ENCODE measurements around the gene TMEM167B.
A peak's percentile ranks its signal among the peaks of the same experiment; 100 is the strongest.

The TMEM167B gene

GRCh38 chr1:109083923-109084322, 6.6 kb upstream of the TMEM167B start:
- TF ChIP-seq CTCF (IDR thresholded peaks at IDR 0.05), result no peak
- H3K36me3 ChIP-seq, result no peaks in the 10 kb centered on the region
- no peak for DNase-seq
- no peaks in the 10 kb centered on the region for H3K9me3 ChIP-seq
- H3K27me3 ChIP-seq, result no peaks in the 10 kb centered on the region
- no peak overlapping the region for H3K4me3 ChIP-seq
- no peak overlapping the region for H3K27ac ChIP-seq
- H3K4me1 ChIP-seq, result no peaks in the 10 kb centered on the region
- intact Hi-C loops (cut with DNase I; ENCODE audit: low total_unique reads), result no loop called here

GRCh38 chr1:109084563-109085517, 5.7 kb upstream of the TMEM167B start:
- H3K36me3 ChIP-seq, result no peaks in the 10 kb centered on the region
- peaks cover 0 to 5% (median 2%) of the 10 kb centered on the region in 4 donors for H3K4me1 ChIP-seq
- no peaks in the 10 kb centered on the region for H3K27me3 ChIP-seq
- intact Hi-C loops (cut with DNase I; ENCODE audit: low total_unique reads), result no loop called here
- no peak overlapping the region for H3K4me3 ChIP-seq
- TF ChIP-seq CTCF (IDR thresholded peaks at IDR 0.05), result no peak
- DNase-seq, result no peak
- no peaks in the 10 kb centered on the region for H3K9me3 ChIP-seq
- H3K27ac ChIP-seq, result no peak overlapping the region

- Histone ChIP-seq H3K27me3 (no peaks in the 10 kb centered on the region), H3K27ac (peak overlapping the region; percentile 94 to 96), H3K9me3 (no peaks in the 10 kb centered on the region), H3K4me3 (peak overlapping the region; percentile 75 to 83), H3K4me1 (peaks cover 0 to 36% (median 21%) of the 10 kb centered on the region in 4 donors), H3K36me3 (peaks cover 11 to 18% (median 17%) of the 10 kb centered on the region in 3 donors)
- TF ChIP-seq CTCF (IDR thresholded peaks at IDR 0.05), result peak in 1 of 2 experiments; percentile 35
- intact Hi-C loops (cut with DNase I; ENCODE audit: low total_unique reads), result loop anchor here (10.0 kb wide), 1 partner anchor 125 kb away; the partner anchor contains the start of gene CLCC1
- no peak for DNase-seq
Measured at GRCh38 chr1:109089242-109090015, 1.1 kb upstream of the TMEM167B start.

GRCh38 chr1:109091078-109091838, 694 bp downstream of the TMEM167B start:
- H3K9me3 ChIP-seq, result no peaks in the 10 kb centered on the region

More at GRCh38 chr1:109091078-109091838, 694 bp downstream of the TMEM167B start:
- DNase-seq, result no peak
- intact Hi-C loops (cut with DNase I; ENCODE audit: low total_unique reads), result loop anchor here (10.0 kb wide), 1 partner anchor 126 kb away; the partner anchor contains the start of gene CLCC1
- no peaks in the 10 kb centered on the region for H3K27me3 ChIP-seq
- H3K4me1 ChIP-seq, result peaks cover 0 to 44% (median 23%) of the 10 kb centered on the region in 4 donors
- TF ChIP-seq CTCF (IDR thresholded peaks at IDR 0.05), result no peak
- peak overlapping the region; percentile 94 to 96 for H3K27ac ChIP-seq
- H3K36me3 ChIP-seq, result peaks cover 13 to 25% (median 24%) of the 10 kb centered on the region in 3 donors
- H3K4me3 ChIP-seq, result peak overlapping the region; percentile 75 to 83
